Measurements from ENCODE around the gene MACROD2. TPM values are rescaled to one million over a fixed set of nuclear protein-coding genes. Genes with fewer than 3 reads are reported as not detected.
"Not testable (repeated sequence)": the region's sequence is repeated elsewhere in the genome, so short reads cannot be mapped to it uniquely, and the experiment has no call there.

Gene MACROD2
- total RNA-seq, 4 donors from 2014 or later = 8.7 to 17.8 (median 10.8) TPM

GRCh38 chr20:14260367-14260766 is 265.1 kb downstream of the MACROD2 start:
- TF ChIP-seq CTCF (IDR thresholded peaks at IDR 0.05) (no peak), POLR2A (IDR thresholded peaks at IDR 0.05) (no peak)
- Histone ChIP-seq H3K4me1 (no peaks in the 10 kb centered on the region), H3K27me3 (no peaks in the 10 kb centered on the region), H3K9me3 (no peaks in the 10 kb centered on the region), H3K36me3 (no peaks in the 10 kb centered on the region), H3K4me3 (replicated peaks in 1 of 3) (no peak overlapping the region), H3K27ac (no peak overlapping the region)
- 82 to 91% methylated on average over 1 of the region's 1 CpG for WGBS, 2 donors
- no peak for DNase-seq
- intact Hi-C loops (cut with DNase I) = no loop called here

DNA sequence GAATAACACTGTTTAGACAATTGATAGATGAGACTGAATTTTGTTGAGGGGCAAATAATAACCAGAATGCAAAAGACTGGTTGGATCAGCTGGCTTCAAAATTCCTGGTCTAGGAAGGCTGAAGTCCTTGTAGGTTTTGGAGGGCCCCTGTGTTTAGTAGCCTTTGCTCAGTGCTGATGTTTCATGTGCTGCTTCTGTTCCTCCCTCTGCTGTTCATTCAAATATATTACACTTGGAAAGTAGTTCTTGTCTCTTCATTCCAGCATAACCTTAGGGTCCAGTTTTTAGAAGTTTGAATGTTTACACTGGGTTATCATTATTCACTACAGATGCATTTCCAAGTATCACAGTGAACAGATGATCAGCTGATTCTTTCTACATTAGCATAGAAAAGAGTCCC is 269.6 kb downstream of the MACROD2 start:
- intact Hi-C loops (cut with DNase I) = no loop called here
- Histone ChIP-seq H3K27me3 (no peaks in the 10 kb centered on the region), H3K36me3 (no peaks in the 10 kb centered on the region), H3K4me1 (no peaks in the 10 kb centered on the region), H3K4me3 (replicated peaks in 1 of 3) (no peak overlapping the region), H3K27ac (no peak overlapping the region), H3K9me3 (no peaks in the 10 kb centered on the region)
- TF ChIP-seq POLR2A (IDR thresholded peaks at IDR 0.05) = no peak
- TF ChIP-seq CTCF (IDR thresholded peaks at IDR 0.05) = no peak
- DNase-seq = no peak

GRCh38 chr20:14266246-14266645 is 270.9 kb downstream of the MACROD2 start:
- no peak overlapping the region for H3K4me3 ChIP-seq (replicated peaks in 1 of 3)
- intact Hi-C loops (cut with DNase I) = no loop called here
- no peak for DNase-seq
- no peaks in the 10 kb centered on the region for H3K36me3 ChIP-seq
- TF ChIP-seq CTCF (IDR thresholded peaks at IDR 0.05) (no peak), POLR2A (IDR thresholded peaks at IDR 0.05) (no peak)
- no peaks in the 10 kb centered on the region for H3K27me3 ChIP-seq
- H3K27ac ChIP-seq = no peak overlapping the region
- no peaks in the 10 kb centered on the region for H3K4me1 ChIP-seq
- no peaks in the 10 kb centered on the region for H3K9me3 ChIP-seq

DNA sequence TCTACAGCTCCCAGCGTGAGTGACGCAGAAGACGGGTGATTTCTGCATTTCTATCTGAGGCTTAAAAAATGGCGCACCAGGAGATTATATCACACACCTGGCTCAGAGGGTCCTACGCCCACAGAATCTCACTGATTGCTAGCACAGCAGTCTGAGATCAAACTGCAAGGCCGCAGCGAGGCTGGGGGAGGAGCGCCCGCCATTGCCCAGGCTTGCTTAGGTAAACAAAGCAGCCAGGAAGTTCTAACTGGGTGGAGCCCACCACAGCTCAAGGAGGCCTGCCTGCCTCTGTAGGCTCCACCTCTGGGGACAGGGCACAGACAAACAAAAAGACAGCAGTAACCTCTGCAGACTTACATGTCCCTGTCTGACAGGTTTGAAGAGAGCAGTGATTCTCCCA is 275.4 kb downstream of the MACROD2 start:
- H3K4me3 ChIP-seq (replicated peaks in 1 of 3); H3K36me3 ChIP-seq; intact Hi-C loops (cut with DNase I); H3K9me3 ChIP-seq; H3K27ac ChIP-seq; H3K4me1 ChIP-seq; H3K27me3 ChIP-seq; DNase-seq: not testable (repeated sequence)
- 94 to 96% methylated on average over 9 of the region's 9 CpGs for WGBS, 2 donors

DNA sequence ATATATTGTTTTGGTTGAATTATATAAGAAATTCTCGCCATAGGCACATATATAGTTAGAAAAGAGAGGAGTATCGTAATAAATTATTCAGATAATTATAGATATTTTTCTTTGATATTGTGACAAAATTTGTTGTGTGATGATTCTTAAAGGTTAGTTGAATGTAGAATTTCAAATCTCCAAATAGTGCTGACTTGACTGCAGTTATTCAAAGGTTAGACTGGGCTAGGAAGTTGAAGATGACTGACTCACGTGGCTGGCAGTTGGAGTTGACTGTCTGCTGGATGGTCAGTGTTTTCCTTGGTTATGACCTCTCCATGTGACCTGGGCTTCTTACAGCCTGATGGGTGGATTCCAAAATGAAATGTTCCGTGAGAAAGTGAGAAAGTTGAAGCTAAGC is 286.8 kb downstream of the MACROD2 start:
- Histone ChIP-seq H3K27ac (no peak overlapping the region), H3K27me3 (no peaks in the 10 kb centered on the region), H3K9me3 (no peaks in the 10 kb centered on the region), H3K36me3 (no peaks in the 10 kb centered on the region), H3K4me3 (replicated peaks in 1 of 3) (no peak overlapping the region), H3K4me1 (no peaks in the 10 kb centered on the region)
- intact Hi-C loops (cut with DNase I) = no loop called here
- DNase-seq = no peak
- WGBS, 2 donors = 92 to 93% methylated on average over 4 of the region's 4 CpGs
- TF ChIP-seq CTCF (IDR thresholded peaks at IDR 0.05) (no peak), POLR2A (IDR thresholded peaks at IDR 0.05) (no peak)

DNA sequence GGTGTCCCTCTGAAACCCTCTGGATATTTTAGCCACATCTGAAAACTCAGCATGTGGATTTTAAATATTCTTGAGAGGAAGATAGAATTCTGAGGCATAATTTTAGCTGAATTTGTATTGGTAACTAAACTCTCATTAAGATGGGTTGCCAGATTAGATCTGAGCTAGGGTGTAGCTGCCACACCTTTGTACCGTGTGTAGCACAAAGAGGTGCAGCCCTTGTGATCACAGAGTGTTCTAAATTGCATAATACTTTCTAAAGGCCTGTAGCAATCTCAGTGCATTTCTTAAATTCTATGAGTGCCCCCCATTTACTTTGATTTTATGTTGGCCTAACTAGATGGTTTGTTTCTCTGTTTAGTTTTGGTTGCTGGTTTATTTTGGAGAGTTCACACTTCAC is 289.1 kb downstream of the MACROD2 start:
- 92 to 94% methylated on average over 1 of the region's 1 CpG for WGBS, 2 donors
- Histone ChIP-seq H3K27ac (no peak overlapping the region), H3K27me3 (no peaks in the 10 kb centered on the region), H3K9me3 (no peaks in the 10 kb centered on the region), H3K4me3 (replicated peaks in 1 of 3) (no peak overlapping the region), H3K4me1 (no peaks in the 10 kb centered on the region), H3K36me3 (no peaks in the 10 kb centered on the region)
- TF ChIP-seq CTCF (IDR thresholded peaks at IDR 0.05) (no peak), POLR2A (IDR thresholded peaks at IDR 0.05) (no peak)
- intact Hi-C loops (cut with DNase I) = no loop called here
- DNase-seq = no peak
